UCSD-AML1 (cell line): ENCODE results near the gene ROR2.
"Not testable (repeated sequence)": the region's sequence is repeated elsewhere in the genome, so short reads cannot be mapped to it uniquely, and the experiment has no call there.

Source experiments
- DNase-seq: peaks from one replicate; lab custom pipeline; 2025; ENCODE audit not compliant: unreplicated experiment; lab: John Stamatoyannopoulos, UW

Gene ROR2

DNA sequence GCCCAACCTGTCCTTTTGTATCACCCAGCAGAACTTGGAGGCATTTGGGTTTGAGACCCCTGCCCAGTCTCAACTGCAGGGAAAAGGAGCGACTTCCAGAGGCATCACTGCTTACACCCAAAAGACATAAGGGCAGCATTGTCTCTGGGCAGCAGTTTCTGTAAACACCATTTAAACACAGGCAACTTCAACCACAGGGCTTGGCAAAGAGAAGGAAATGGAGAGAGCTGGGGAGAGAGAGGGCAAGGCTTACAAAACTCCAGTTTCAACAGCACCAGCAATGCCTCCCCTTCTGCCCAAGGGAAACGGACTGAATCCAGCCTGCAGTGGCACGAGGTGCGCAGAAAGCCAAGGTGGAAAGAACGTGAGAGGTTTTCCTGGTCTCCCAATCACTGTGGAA is 147.6 kb downstream of the ROR2 start:
- no peak for DNase-seq

DNA sequence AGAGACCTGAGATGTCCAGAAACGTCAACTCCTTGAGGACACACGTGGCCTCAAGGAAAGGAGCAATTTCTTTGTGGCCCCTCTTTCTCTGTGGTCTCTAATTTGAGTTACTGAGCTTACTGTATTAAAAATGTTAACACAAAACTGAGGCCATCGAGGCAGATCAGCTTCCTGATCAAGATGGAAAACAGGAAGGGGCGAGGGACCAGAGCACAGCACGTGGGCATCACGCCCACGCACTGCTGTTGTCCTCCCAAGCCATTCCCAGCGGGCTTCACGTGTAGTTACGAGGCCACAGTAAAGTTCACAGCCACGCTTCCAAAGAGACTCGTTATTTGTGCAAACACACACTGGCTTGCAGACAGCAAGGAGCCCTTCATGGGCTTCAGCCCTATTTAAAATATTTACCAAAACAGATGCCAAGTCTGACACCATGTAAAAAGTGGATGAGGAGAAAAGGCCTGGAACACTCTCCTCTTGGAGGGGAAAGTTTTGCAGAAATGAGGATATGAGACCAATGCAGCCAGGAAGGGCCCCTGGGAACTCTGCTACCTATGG is 149.5 kb downstream of the ROR2 start:
- no peak for DNase-seq

DNA sequence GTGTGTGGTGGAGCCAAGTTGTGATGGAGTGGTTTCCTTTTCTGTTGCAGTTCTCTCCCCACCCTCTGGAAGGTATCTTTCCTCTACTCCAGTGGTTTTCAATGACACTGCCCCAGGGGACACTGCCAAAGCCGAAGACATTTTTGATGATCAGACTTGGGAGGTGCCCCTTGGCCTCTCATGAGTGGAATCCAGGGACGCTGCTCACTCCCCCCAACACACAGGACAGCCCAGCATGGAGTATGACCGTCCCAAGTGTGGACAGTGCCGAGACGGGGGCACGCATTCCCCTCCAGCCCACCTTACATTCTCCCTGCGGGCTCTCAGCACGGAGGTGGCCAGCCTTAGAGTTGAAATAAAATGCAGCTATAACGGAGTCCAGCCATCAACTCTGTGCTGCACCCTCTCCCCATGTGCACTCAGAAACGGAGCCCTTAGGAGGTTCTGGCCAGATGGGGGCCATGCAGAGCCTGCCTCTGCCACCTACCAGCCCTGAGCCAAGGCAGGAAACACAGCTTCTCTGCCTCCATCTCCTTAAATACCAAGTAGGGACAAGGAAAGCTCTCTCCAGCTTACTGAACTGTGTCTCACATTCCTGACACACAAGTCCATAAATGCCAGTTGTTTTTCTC is 150.8 kb downstream of the ROR2 start:
- no peak for DNase-seq

- DNase-seq: not testable (repeated sequence)
Observed at GRCh38 chr9:91798273-91799112, 151.5 kb downstream of the ROR2 start.

GRCh38 chr9:91797517-91797916 is 152.5 kb downstream of the ROR2 start:
- not testable (repeated sequence) for DNase-seq

DNA sequence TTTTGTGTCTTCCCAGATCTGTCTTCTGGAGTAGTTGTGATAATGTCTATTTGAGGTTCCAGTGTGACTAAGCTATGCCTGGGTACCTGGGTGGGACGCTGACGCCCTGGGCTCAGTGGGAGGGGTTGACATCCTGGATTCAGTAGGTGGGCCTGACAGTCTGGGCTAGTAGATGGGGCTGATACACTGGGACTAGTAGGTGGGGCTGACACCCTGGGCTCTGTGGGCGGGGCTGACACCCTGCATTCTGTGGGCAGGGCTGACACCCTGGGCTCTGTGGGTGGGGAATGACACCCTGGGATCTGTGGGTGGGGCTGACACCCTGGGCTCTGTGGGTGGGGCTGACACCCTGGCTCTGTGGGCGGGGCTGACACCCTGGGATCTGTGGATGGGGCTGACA is 153.5 kb downstream of the ROR2 start:
- not testable (repeated sequence) for DNase-seq

- no peak for DNase-seq
Observed at GRCh38 chr9:91795598-91796241, 154.3 kb downstream of the ROR2 start.

DNA sequence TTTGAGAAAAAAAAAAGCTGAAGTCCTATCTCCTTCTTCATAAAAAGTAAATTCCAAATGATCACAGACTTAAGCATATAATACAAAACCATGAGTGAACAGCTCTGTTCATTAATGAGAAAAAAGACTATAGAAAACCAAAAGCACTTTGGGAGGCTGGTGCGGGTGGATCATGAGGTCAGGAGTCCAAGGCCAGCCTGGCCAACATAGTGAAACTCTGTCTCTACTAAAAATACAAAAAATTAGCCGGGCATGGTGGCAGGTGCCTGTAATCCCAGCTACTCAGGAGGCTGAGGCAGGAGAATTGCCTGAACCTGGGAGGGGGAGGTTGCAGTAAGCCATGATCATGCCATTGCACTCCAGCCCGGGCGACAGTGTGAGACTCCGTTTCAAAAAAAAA is 156.7 kb downstream of the ROR2 start:
- not testable (repeated sequence) for DNase-seq

DNA sequence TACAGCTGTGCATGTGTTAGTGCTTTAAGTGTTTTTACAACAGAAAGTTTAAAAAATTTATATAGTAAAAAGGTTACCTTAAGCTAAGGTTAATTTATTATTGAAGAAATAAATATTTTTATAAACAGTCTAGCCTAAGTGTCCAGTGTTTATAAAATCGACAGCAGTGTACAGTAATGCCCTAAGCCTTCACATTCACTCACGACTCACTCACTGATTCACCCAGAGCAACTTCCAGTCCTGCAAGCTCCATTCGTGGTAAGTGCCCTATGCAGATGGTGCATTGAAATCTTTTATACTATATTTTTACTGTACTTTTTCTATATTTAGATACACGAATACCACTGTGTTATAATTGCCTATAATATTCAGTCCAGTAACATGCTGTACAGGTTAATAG is 159.1 kb downstream of the ROR2 start:
- DNase-seq: no peak

GRCh38 chr9:91789941-91790340 is 160.1 kb downstream of the ROR2 start:
- no peak for DNase-seq

GRCh38 chr9:91787931-91788330 is 162.1 kb downstream of the ROR2 start:
- no peak for DNase-seq

- no peak for DNase-seq
Observed at GRCh38 chr9:91786132-91786896, 163.7 kb downstream of the ROR2 start.

GRCh38 chr9:91785447-91785842 is 164.6 kb downstream of the ROR2 start:
- DNase-seq: no peak

- no peak for DNase-seq
Observed at GRCh38 chr9:91784673-91785446, 165.2 kb downstream of the ROR2 start.

DNA sequence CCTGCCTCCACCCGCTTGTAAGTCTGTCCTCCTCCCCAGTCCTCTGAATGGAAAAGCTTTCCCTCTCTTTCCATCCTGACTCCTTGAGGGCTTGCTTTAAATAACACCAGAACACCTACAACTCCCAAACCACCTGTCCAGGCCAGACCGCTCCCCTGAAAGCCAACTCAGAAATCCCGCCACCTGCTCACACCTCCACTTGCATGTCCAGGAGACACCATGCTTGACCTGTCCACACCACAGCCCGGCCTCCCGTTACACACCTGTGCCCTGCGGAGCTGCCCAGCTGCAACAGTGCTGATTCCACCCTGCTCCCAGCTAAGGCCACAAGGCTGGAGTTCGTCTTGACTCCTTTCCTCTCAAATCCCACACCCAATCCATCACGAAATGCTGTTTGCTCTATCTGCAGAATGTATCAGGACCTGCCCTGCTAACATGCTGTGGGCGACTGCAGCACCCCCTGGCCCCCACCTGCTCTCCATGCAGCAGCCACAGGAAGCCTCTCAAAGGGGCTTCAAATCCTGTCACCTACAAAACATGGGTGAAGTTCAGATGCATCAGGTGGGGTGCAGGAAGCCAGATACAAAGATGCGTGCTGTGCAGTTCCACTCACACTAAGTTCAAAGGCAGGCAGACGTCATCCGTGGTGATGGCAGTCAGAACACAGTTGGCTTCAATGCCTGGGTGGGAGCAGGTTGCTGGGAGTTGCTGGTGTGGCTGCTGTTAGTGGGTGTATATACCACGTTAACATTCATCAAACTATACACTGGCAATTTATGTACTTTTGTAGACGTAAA is 166.0 kb downstream of the ROR2 start:
- DNase-seq: no peak

GRCh38 chr9:91783411-91783810 is 166.6 kb downstream of the ROR2 start:
- DNase-seq: no peak

GRCh38 chr9:91782708-91783214 is 167.3 kb downstream of the ROR2 start:
- no peak for DNase-seq

DNA sequence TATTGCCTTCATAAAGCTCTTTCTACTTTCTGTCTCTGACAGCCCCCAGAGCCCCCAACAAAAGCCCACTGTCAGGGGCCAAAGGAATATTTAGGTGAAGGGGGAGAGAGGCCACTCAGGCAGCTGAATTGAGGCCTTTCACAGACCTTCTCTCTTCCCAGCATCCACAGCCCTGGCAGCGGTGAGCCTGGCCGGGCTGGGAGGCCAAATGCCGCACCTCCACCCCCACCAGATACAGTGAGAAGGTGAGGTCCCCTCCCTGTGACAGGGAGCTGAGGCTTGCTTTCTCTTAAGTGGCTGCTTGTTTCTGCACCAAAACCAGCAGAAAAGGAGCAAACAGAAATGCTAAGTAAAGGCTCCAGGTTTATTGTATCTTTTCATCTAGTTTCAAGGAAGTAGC is 168.1 kb downstream of the ROR2 start:
- no peak for DNase-seq

DNA sequence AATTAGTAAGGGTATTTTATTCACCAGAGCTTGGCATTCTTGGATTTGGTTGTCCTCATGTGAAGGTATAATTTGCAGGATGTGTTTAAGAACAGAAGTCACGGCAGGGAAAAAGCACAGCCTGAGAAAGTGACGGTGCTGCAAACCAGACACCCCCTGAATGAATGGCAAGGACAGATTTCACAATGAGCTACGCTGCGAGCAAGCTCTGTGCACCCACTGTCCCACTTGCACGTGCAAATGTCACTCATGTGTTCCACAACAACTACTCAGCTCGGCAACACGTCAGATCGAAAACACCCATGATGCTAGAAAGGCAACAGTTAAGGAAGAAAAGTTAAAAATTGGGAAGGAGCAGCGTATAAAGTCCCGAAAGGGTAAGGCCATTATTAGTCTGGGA is 168.9 kb downstream of the ROR2 start:
- DNase-seq: no peak
